ENCODE data around the gene LAMA2.

LAMA2 gene

DNA sequence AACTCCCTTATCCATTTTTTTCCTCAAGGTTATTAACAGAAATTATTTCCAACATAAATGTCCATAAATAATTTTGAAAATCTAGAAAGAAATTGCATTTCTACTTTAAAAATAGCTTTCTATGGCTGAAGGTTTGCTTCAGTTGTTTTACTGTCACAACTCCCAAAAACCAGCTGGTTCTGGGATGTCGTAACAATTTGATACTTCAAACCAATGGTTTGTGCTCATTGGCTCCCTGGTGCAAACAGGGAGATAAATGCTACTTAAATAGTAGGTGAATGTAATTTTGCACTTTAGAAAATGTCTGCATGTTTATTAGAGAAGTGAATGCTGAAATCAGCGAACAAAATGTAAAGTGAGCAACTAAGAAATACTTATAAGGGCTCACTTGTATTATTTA lies 31.1 kb downstream of the LAMA2 start:
- no peak for DNase-seq (ENCODE audit: low read depth)

- DNase-seq (ENCODE audit: low read depth): no peak
Observed at GRCh38 chr6:128918886-128919285, 35.9 kb downstream of the LAMA2 start.

DNA sequence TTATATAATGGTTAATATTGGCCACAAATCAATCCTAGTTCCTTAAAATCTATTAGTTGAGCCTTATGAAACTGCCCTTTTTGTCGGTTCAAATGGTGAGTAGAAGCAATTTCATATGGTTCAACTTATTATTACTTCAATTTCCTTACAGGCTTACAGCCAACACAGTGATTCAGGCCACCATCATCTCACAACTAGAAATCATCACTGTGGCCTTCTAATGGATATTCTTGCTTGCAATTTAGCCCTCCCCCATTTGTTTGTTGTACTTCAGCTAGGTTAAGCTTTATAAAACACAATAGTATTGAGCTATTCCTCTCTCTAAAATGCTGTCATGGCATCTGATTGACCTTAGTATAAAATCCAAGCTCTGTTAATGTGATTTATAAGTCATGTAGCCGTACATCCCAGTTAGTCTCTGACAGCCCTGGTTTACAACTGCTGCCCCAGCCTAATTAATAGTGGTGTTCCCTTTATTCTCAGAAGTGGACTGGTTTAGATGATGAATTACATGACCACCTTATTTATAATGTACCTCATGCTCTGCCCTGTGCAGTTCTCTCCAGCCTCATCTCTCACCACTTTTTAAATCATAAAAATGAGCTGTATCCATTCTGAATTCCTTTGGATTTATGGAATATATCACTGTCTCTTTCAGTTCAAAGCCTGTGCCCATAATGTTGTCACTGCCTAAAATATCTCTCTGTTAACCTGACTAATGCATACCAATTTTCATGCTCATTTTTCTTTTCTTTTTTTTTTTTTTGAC lies 36.7 kb downstream of the LAMA2 start:
- DNase-seq (ENCODE audit: low read depth): no peak

DNA sequence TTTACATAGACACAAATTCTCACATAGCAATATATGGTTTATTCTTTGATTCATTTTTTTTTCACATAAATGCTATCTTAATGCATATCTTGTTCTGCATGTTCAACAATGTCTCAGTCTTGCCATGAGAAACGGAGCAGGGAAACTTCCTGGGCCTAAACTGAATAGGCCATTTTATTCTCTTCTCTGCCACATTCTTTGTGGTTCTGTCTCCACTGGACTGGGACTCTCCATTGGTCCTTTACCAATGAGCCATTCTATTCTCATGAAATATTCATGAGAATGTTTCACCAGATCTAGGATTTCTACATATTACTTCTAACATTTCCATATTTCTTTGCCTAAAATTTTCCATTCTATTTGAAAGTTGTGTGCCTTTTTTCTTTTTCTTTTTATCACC lies 42.8 kb downstream of the LAMA2 start:
- no peak for DNase-seq (ENCODE audit: low read depth)

- DNase-seq (ENCODE audit: low read depth): no peak
Observed at GRCh38 chr6:128929869-128930268, 46.9 kb downstream of the LAMA2 start.

- no peak for DNase-seq (ENCODE audit: low read depth)
Observed at GRCh38 chr6:128930321-128930720, 47.4 kb downstream of the LAMA2 start.

- peak; percentile 83 for DNase-seq (ENCODE audit: low read depth)
Observed at GRCh38 chr6:128932061-128932460, 49.1 kb downstream of the LAMA2 start.

DNA sequence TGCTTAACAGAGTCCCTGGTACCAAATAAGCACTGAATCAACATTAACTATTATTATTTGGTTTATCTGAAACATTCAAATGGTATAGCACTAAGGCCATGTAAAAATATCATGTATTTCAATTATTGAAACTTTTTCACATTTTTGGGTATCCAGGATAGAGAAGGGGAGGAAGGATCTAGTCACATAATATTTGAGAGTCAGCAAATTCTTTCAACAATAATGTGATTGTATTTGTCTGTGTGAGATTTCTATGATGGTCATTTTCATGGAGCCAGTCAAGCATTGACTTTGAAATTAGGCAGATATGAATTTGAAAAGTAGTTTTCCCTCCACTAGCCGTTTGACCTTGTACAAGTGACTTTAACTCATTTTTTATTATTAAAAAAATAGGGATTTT lies 67.9 kb downstream of the LAMA2 start:
- DNase-seq (ENCODE audit: low read depth): no peak

GRCh38 chr6:128952902-128953301 lies 70.0 kb downstream of the LAMA2 start:
- no peak for DNase-seq (ENCODE audit: low read depth)

- no peak for DNase-seq (ENCODE audit: low read depth)
Observed at GRCh38 chr6:128954308-128955043, 71.5 kb downstream of the LAMA2 start.

- peak; percentile 91 for DNase-seq (ENCODE audit: low read depth)
Observed at GRCh38 chr6:128963561-128963960, 80.6 kb downstream of the LAMA2 start.

- no peak for DNase-seq (ENCODE audit: low read depth)
Observed at GRCh38 chr6:128964233-128964755, 81.4 kb downstream of the LAMA2 start.

GRCh38 chr6:128964771-128965170 lies 81.8 kb downstream of the LAMA2 start:
- no peak for DNase-seq (ENCODE audit: low read depth)

- DNase-seq (ENCODE audit: low read depth): no peak
Observed at GRCh38 chr6:128966934-128967333, 84.0 kb downstream of the LAMA2 start.

DNA sequence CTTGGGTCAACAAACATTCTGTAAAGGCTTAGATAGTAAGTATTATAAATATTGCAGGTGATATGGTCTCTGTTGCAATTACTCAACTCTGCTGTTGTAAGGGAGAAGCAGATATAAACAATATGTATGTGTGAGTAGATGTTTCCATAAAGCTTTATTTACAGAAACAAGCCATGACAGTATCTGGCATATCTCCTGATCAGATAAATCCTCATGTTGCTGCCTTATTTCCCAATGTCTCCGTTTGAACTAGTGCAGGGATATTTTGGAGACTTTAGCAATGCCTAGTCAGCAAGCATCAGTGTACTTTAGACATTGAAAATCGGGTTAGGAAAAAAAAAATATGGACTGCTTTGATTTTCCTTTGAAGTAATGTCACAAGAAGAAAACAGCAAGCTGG lies 96.1 kb downstream of the LAMA2 start:
- DNase-seq (ENCODE audit: low read depth): peak; percentile 83

DNA sequence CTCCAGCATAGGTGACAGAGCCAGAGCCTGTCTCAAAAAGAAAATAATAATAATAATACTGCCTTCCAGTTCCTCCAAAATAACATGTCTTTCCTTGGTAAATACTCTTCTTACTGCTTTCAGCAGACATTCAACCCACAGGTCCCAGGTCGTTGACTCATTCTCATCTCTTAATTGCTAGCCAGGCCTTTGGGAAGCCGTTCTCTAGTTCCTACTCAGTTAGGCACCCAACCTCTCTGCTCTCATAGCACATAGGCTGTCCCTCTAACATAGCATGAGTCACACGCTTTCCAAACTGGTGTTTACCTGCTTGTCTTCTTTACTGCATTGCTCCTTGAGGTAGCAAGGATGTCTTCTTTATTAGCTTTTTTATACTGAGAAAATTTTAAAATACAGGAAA lies 98.8 kb downstream of the LAMA2 start:
- DNase-seq (ENCODE audit: low read depth): no peak

GRCh38 chr6:128990360-128990759 lies 107.4 kb downstream of the LAMA2 start:
- DNase-seq (ENCODE audit: low read depth): no peak

DNA sequence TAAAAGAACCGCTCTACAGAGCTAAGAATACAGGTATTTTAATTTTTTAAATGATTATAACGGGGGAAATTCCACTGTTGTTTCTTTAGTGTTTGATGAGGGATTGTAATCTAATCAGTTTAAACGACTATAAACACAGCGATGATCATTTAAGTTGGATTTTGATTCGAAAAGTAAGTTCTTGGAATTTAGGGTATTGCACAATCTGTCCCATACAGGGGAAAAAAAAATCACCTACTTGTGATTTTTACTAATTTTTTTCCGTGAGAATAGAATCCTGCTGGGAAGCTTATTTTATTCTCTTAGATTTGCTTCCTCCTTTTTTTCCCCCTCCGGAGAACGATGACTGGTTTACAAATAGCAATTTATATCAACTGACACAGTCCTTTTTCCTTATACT lies 108.0 kb downstream of the LAMA2 start:
- no peak for DNase-seq (ENCODE audit: low read depth)

GRCh38 chr6:128993166-128993565 lies 110.2 kb downstream of the LAMA2 start:
- no peak for DNase-seq (ENCODE audit: low read depth)

DNA sequence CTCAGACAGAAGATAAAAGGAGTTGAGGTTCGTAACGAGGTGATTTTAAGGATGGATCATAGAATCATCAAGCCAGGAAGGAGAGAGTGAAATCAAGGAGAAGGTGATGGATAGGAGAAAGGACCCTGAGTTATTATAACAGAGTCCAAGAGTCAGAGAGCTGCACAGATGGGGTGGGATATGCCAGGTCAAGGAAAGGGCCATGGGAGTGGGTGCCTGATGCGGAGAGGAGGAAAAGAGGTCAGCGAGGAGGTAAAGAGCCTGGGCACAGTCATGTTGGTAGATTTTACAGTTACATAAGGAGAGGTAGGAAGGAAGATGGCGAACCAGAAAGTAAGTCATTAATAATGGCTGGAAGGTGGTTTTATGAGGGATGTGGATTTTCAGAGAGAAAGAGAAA lies 114.9 kb downstream of the LAMA2 start:
- DNase-seq (ENCODE audit: low read depth): no peak

DNA sequence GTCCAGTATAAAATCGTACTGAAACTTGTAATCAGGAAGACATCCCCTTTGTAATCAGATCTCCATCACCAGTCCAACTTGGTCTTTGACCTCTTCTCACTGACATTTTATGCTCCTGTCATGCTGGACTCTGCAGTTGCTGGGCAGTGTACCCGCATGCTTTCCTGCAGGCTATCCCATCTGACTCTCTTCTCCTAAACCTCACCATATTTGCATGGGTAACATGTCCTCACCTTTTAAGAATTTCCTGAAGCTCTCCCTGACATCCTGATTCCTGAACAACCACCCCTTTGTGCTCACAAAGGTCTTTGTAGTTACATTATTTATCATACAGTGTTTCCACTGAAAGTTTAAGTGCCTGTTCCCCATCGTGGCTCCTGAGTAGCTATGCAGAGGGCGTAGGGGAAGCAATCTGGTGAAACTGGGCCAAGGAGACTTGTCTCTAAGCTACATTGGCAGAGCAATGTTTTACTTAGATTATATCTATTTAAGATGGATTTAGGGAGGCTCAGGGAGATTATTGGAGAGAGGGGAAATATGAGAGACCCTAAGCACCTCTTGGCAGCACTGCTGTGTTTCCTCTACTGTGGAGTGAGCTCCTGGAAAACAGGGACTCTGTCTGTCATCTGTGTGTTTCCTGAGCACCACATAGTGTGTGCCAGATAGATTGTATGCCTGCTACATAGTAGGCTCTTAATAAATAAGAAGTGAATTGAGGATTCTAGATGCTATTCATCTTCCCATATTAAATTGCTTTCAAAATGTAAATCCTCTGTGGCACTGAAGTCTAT lies 124.0 kb downstream of the LAMA2 start:
- no peak for DNase-seq (ENCODE audit: low read depth)

DNA sequence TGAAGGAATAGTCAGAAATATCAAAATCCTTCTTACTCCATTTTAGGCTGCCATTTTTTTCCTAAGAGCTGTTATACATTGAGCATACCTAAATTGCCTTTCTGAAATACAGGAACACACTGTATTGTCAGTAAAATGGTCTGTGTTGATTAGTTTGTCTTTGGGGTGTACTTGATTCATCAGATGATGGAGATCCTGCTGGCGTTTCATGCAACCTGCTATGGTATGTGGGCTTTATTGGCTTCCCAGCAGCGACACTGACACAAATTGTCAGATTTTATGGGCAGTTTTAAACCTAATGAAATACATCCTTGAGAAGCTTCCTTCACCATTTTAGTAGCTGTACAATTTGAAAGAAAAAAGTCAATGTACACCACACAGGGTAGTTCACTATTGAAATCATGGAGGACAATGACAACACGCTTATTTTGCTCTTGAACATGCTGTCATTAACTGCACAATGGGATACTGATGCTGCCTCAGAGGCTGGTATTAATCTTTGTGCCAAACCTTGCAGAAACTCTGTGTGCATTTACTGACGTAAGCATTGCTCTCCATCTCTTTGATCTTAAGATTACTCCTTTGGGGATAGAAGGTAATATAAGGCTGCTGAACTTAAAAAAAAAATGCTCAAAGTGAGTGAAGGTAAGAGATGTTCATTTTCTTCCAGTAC lies 124.9 kb downstream of the LAMA2 start:
- DNase-seq (ENCODE audit: low read depth): no peak
